Testis (tissue), 2 donors: ENCODE data around the gene FHAD1.

Experiments used
- CTCF ChIP-seq, 3 experiments: fragments of 450-650 bp in 2 of 3; fragments of 200-600 bp in 1 of 3; sonication (generic) in 1 of 3; IDR thresholded peaks; one replicate each; pipeline ENCODE4 v1.5.1; 2016 to 2019; ENCODE audit warnings: antibody characterized with exemption in 3 of 3, mild to moderate bottlenecking in 2 of 3, moderate library complexity in 1 of 3
- POLR2A ChIP-seq: fragments of 450-650 bp; IDR thresholded peaks from one replicate; pipeline ENCODE4 v1.6.1; 2017; ENCODE audit warnings: antibody characterized with exemption, mild to moderate bottlenecking, moderate library complexity

- no peak for TF ChIP-seq CTCF (IDR thresholded peaks at IDR 0.05)
- no peak for TF ChIP-seq POLR2A
These were observed 184.5 kb downstream of the FHAD1 start for GRCh38 chr1:15431571-15431948.
